H1 (cell line): ENCODE measurements around the gene RERG. TPM values are rescaled to one million over a fixed set of nuclear protein-coding genes. Genes with fewer than 3 reads are reported as not detected.

Experiments used
- BRCA1 ChIP-seq: IDR thresholded peaks from 2 replicates; pipeline ENCODE4 v1.6.1; 2012; ENCODE audit warnings: low read depth, low read length, improper control_type of control experiment
- CBX8 ChIP-seq: fragments of 300-800, 300-1000 bp; sonication (generic); IDR thresholded peaks from 2 replicates; pipeline ENCODE4 v1.7.1; 2016; ENCODE audit warnings: low read depth, low read length, borderline replicate concordance
- CEBPB ChIP-seq: IDR thresholded peaks from 2 replicates; pipeline ENCODE4 v1.6.1; 2012; ENCODE audit warnings: low read depth, low read length
- SIRT6 ChIP-seq: IDR thresholded peaks from one replicate; pipeline ENCODE4 v1.7.1; 2012; ENCODE audit warnings: low read length, inconsistent platforms
- TAF1 ChIP-seq: IDR thresholded peaks from 2 replicates; pipeline ENCODE4 v1.6.1; 2011; ENCODE audit warnings: mild to moderate bottlenecking, low read depth, low read length
- TEAD4 ChIP-seq: IDR thresholded peaks from 2 replicates; pipeline ENCODE4 v1.6.1; 2012; ENCODE audit warnings: low read depth, low read length, inconsistent platforms, mixed read lengths
- YY1 ChIP-seq: IDR thresholded peaks from 2 replicates; pipeline ENCODE4 v1.6.1; 2011; ENCODE audit warnings: low read depth, mild to moderate bottlenecking, low read length
- polyA plus RNA-seq, 7 experiments: library from polyadenylated mRNA; depleted of rRNA in 3 of 7; stranded (reverse) in 5 of 7; unstranded in 2 of 7; fragments of >200 nt in 5 of 7; fragments of 200-250 nt in 2 of 7; gene quantifications; 1 replicate in 5 of 7; 2 replicates in 1 of 7; 4 replicates in 1 of 7; pipeline versions ENCODE4 v1.2.1 to v1.2.3, GENCODE V29; 2011 to 2013; ENCODE audit warnings: missing spikeins in 2 of 7, mixed read lengths in 2 of 7
- total RNA-seq: library from RNA; stranded (reverse); fragmentation: NEBNext Ultra II Directional; extraction: Animal tissue kit (Norgen Biotek cat#: 25700); gene quantifications from 2 replicates; pipeline ENCODE4 v1.2.1, GENCODE V29; 2021
- TF ChIP-seq, protein P1 (sequence below): IDR thresholded peaks from 2 replicates; pipeline ENCODE4 v1.6.1; 2012; ENCODE audit warnings: low read length, inconsistent platforms
- TF ChIP-seq, protein P2 (sequence below): IDR thresholded peaks from 2 replicates; pipeline ENCODE4 v1.6.1; 2011; ENCODE audit warnings: low read length, improper control_type of control experiment

RERG gene
- total and polyA plus RNA-seq, 2 of the 8 experiments (the other 6 are each of a cell fraction or from before 2014, with no cell fraction given): 0.12 to 0.86 TPM

DNA sequence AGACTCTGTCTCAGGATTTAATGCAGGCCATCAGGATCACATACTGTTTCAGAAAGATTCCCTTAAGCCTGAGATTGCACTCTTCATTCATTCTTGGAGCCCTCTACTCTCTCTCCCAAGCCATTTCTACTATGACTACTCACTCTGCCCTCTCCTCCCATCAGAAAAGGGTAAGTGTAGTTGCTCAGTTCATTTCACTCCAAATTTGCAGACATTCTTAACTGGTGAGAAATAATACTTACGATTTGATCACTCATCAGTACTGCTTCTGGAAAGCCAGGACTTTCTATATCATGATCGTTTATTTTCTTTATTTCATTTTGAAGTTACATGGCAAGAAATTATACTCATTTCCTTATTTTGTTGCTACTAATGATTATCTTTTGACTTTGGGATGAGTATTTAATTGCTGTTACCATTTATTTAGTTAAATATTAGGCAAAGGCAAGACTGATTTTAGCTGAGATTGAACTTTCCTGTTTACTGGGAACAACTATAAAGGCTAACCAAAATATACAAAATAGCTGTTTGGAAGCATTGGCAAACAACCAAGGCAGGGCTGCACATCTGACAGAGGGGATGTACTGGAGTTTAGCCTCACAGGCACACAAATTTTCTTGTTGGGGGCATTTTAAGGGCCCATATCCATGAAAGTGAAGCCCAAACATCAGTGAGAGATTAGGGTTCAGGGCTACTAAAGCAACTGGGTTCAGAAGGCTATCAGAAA, 4.1 kb upstream of the RERG start (continued):
- TF ChIP-seq, protein P1, sequence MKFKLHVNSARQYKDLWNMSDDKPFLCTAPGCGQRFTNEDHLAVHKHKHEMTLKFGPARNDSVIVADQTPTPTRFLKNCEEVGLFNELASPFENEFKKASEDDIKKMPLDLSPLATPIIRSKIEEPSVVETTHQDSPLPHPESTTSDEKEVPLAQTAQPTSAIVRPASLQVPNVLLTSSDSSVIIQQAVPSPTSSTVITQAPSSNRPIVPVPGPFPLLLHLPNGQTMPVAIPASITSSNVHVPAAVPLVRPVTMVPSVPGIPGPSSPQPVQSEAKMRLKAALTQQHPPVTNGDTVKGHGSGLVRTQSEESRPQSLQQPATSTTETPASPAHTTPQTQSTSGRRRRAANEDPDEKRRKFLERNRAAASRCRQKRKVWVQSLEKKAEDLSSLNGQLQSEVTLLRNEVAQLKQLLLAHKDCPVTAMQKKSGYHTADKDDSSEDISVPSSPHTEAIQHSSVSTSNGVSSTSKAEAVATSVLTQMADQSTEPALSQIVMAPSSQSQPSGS: no peak
- TF ChIP-seq TEAD4 (no peak), TAF1 (no peak), YY1 (no peak), CEBPB (no peak), BRCA1 (no peak), CBX8 (no peak), SIRT6 (no peak)
- TF ChIP-seq, protein P2, sequence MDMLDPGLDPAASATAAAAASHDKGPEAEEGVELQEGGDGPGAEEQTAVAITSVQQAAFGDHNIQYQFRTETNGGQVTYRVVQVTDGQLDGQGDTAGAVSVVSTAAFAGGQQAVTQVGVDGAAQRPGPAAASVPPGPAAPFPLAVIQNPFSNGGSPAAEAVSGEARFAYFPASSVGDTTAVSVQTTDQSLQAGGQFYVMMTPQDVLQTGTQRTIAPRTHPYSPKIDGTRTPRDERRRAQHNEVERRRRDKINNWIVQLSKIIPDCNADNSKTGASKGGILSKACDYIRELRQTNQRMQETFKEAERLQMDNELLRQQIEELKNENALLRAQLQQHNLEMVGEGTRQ: no peak
